GM15510 (cell line): ENCODE measurements around the gene BMP3.

Experiments used
- POLR2A ChIP-seq: IDR thresholded peaks from 3 replicates; pipeline ENCODE4 v1.6.1; 2011; ENCODE audit warnings: borderline replicate concordance; ENCODE audit not compliant: insufficient read length; ENCODE audit errors: extremely low read depth

Gene BMP3, protein sequence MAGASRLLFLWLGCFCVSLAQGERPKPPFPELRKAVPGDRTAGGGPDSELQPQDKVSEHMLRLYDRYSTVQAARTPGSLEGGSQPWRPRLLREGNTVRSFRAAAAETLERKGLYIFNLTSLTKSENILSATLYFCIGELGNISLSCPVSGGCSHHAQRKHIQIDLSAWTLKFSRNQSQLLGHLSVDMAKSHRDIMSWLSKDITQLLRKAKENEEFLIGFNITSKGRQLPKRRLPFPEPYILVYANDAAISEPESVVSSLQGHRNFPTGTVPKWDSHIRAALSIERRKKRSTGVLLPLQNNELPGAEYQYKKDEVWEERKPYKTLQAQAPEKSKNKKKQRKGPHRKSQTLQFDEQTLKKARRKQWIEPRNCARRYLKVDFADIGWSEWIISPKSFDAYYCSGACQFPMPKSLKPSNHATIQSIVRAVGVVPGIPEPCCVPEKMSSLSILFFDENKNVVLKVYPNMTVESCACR

DNA sequence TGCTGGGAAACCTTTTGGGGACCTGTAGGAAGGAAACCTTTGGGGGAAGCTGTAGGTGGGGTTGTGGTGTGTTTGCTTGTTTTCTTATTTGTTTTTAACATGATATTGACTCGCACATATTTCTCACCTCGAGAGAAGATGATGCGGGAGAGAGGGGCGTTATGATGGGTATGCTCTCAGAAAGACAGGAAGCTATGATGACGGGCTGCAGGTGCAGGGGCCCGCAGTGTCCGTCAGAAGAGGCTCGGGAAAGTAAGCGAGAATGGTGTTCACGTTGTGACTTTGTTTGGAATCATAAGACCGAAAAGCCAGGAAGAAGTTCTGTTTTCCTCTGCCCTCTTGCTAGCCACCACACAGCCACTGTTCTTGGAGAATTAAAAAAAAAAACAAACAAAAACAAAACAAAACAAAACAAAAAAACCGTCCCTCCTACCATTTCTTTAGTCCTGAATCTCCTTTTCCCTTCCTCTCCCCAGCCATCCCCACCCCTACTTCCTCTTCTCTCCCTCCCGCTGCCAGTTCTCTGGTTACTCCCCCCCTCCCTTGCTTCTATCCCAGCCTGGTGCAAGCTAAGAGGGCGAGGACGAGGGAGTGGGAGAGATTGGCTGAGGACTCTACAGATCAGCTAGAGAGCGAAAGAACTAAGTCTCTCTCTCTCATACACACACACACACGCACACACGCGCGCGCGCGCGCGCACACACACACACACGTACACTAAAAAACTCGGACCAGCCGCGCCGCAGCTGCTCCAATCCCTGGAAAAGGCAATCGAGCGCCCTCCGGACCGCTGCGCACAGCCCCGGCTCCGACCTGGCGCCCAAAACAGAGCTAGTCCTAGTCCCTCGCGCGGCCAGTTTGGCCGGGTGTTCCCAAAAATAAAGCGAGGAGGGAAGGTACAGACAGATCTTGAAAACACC, at the start of gene BMP3:
Gene BMP3 (plus strand): TSS at position 648 of the 920 bp plus-strand sequence. CDS start 577 bp downstream, outside the sequence.
- TF ChIP-seq POLR2A: no peak

DNA sequence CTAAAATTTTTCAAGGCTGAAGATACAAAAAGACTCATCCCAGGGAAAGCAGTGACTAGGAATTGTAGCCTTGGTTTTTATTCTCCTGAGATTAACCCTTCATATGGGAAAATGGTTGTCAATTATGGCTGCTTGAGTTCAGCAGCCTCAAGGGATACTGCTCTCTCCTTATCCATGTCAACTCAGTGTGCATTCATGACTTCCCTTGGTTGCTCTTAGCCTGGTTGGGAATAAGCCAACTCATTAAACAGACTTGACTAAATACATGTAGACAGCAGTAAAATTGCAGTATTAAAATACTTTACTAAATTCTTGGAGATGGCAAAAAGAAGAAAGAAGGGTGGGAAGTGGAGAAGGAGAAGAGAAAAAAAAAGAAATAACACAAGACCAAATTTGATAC, 44.5 kb upstream of the BMP3 start:
- TF ChIP-seq POLR2A: no peak

DNA sequence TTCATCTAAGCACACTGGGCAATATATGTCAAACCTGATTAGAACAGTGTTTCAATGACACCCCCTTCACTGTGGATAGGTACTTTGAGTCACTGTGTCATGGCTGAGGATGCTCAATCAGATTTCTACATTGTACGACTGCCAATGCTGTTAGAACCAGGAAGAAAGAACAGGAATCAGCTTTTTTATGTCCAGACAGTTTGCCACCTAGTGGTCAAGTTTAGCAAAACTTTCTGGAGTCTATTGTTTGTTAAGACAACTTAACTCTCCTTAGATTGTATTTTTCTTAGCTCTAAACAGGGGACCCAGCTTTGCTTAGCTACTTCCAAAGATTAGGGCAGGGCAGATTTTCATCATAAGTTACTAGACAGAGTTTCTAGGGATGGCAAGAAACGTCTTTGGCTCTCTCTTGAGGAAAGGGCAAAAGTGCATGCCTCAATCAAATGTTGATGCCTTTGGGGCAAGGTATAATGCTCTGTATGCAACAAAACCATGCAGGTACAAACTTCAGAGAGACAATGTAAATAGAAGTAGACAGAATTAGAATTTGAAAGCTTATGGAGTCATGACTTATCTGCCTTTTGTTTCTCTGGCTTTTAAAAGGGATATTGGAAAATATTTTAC, 40.5 kb upstream of the BMP3 start:
- no peak for TF ChIP-seq POLR2A

DNA sequence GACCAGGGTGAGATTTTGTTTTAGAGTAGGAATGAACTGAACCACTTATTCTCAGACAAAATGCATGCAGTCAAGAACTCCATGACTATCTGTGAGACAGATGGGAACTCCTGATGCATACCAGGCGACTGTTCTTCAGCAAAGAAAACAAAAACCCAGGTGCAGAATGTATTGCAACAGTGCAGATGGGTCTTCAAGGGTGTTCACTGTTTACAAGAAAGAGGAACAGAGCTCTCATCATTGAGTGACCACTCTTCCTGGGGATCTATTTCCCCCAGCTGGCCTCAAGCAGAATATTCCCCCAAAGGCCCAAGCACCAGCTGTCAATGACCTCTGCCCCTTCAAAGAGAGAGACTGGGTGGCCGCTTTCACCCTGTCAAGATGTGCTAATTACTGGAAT, 39.7 kb upstream of the BMP3 start:
- no peak for TF ChIP-seq POLR2A

DNA sequence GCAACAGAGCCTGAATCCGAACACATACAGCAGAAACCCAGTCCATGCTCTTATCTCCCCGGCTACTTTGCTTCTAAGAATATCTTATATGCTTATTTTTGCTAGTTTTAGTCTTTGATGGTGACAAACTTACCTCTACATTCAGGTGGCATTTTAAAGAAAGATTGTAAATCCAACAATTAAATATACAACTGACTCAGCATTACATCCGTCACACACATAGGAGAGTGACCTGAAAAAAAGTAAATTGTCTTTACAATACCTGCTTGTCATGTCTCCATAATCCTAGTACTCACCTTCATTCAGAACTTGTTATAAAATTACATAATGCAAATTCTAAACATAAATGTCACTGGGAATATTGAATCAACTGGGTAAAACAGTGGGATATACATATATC, 30.6 kb upstream of the BMP3 start:
- no peak for TF ChIP-seq POLR2A

DNA sequence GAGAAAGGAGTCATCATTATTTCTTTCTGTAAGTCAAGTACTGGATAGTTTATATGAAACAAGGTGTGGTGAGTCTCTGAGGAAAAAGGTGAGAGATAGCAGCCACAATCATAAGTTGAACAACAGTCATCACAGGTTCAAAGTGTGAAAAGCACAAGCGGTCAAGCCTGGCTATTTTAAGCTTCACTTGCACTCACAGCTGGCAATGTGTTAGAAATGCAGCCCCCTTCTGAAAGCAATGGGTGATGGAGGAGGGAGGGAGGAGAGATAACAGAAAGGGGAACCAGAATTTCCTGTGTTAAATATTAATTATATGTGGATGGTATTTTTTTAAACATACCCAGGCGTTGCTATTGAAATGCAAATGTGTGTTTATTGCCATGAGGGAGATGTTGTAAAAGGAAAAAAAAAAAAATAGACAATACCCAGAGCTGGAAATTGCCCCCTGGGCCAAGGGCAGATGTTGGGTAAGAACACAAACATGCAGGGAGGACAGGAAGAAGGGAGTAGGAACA, 26.9 kb upstream of the BMP3 start:
- TF ChIP-seq POLR2A: no peak

DNA sequence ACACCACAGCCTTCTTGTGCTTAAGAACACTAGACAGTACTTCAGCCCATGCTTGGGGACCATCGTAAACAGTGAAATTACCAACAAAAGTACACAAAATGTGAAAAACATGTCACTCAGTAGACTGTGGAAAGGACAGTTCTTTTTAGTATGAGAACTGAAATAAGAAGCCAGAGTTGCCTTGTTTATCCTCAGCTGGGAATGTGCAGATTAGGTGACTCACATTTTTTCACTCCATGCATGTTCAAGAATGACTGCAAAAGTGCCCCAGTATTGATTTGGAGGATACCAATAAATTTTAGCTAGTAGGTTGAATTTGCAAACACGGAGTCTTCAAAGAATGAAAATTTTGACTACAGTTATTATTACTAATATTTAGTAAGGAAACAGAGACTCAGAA, 23.1 kb upstream of the BMP3 start:
- no peak for TF ChIP-seq POLR2A

DNA sequence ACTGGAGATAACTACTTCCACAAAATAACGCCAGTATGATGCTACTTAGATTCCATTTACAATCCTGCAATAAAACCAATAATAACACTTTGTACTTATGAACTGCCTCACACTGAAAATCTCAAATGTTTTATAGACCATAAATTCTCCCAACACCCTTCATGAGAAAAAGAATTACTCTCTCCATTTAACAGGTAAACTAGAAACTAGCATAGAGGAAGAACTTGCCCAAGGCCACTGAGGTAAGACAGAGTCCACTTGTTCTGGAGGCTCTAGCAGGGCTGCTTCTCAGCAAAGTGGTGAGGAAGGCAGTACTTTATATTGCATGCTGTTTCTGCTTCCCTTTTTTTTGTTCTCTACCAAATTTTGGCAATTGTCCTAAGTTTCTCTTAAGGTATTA, 11.5 kb upstream of the BMP3 start:
- no peak for TF ChIP-seq POLR2A

DNA sequence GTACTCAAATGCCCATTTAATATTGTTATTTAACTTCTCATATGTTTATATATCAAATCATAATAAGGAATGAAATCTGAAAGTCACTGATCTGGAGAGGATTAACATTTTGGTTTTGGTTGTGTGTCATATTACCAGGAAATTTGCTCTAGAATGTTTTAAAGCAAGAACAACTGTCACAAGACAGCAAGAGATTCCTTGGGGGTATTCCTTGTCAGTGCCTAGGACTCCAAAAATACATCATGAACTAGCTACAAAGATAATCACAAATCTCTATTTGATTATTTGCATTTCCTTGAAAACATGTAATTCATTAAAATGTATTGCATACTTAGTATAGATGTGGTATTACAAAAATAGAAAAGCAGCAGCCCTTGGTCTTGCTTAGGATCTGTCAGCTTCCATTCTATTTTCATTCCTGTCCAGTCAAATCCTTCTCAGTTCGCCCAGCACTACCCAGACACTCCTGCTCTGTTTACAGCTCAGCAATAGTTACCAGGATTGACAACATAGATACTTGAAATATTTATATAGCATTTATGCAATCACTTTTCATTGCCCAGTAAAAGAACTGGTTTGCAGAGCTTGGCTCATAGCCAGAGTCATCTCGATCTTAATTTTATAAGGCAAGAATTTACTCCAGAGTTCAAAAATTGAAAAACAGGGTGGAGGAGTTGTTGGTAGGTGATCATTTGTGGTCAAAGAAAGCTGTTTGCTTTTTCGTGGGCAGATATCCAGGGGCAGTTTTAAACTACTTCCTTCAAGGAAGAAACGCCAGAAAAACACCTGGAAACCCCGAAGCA, 9.2 kb upstream of the BMP3 start:
- no peak for TF ChIP-seq POLR2A

DNA sequence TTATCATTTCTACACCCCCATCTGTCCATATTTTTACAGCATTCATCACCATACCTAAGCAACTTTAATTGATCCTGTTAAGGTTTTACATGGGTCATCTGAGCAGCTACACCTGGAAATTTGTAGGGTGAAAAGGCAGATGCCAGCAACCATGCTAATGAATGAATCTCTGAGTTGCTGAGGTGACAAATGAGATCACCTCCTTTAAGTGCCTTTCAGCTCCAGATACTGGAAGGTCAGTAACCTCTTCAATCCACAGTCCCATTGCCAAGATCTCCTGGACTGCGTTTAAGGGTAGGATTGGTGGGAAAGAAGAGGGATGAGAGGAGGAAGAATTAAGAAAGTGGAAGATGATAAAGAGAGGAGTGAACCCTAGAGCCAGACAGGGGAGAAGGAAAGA, 8.5 kb upstream of the BMP3 start:
- no peak for TF ChIP-seq POLR2A

DNA sequence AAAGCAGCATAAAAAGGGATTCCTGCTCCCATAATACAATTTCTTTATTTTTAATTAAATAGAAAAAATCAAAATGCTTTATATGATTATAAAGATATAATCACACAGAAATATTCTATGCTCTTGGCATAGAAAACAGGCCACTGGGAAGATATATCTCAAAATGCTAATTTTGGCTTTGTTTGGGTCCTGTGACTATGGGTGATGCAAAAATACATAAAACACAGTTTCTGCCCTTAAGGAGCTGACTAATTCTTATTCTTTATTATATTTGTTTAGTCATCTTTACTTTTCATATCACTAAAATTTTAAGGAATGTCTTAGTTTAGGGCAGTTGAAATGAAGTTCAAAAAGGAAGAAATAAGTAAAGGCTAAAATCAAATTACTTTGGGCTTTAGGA, 7.0 kb upstream of the BMP3 start:
- no peak for TF ChIP-seq POLR2A

DNA sequence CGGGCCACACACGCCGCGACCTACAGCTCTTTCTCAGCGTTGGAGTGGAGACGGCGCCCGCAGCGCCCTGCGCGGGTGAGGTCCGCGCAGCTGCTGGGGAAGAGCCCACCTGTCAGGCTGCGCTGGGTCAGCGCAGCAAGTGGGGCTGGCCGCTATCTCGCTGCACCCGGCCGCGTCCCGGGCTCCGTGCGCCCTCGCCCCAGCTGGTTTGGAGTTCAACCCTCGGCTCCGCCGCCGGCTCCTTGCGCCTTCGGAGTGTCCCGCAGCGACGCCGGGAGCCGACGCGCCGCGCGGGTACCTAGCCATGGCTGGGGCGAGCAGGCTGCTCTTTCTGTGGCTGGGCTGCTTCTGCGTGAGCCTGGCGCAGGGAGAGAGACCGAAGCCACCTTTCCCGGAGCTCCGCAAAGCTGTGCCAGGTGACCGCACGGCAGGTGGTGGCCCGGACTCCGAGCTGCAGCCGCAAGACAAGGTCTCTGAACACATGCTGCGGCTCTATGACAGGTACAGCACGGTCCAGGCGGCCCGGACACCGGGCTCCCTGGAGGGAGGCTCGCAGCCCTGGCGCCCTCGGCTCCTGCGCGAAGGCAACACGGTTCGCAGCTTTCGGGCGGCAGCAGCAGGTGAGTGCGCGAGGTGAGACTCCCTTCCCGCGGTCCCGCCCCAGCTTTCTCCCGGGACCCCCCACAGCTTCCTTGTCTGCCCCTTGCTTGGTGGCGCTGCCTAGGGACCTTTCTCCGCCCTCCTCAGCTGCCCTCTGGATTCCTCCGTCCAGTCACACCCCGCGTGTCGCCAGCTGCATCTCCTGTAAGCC, 678 bp downstream of the BMP3 start:
- TF ChIP-seq POLR2A: no peak
